Measurements from ENCODE around the gene GMDS. TPM values are rescaled to one million over a fixed set of nuclear protein-coding genes. Genes with fewer than 3 reads are reported as not detected.

The GMDS gene
- total and polyA plus RNA-seq, 2 donors (not counting 3 experiments of a cell fraction or from before 2014, with no cell fraction given): 9.8 to 23.5 TPM

DNA sequence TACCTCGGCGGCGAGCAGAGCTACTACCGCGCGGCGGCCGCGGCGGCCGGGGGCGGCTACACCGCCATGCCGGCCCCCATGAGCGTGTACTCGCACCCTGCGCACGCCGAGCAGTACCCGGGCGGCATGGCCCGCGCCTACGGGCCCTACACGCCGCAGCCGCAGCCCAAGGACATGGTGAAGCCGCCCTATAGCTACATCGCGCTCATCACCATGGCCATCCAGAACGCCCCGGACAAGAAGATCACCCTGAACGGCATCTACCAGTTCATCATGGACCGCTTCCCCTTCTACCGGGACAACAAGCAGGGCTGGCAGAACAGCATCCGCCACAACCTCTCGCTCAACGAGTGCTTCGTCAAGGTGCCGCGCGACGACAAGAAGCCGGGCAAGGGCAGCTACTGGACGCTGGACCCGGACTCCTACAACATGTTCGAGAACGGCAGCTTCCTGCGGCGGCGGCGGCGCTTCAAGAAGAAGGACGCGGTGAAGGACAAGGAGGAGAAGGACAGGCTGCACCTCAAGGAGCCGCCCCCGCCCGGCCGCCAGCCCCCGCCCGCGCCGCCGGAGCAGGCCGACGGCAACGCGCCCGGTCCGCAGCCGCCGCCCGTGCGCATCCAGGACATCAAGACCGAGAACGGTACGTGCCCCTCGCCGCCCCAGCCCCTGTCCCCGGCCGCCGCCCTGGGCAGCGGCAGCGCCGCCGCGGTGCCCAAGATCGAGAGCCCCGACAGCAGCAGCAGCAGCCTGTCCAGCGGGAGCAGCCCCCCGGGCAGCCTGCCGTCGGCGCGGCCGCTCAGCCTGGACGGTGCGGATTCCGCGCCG lies 634.7 kb downstream of the GMDS start:
- Histone ChIP-seq H3K79me2 (ENCODE audit: control insufficient read depth, insufficient read depth, low read length) (peaks cover 46% of the 10 kb centered on the region), H3K36me3 (ENCODE audit: control insufficient read depth in 2 of 2, extremely low read depth in 1 of 2, insufficient read depth in 2 of 2, low read length in 2 of 2) (no peaks in the 10 kb centered on the region), H3K9me1 (replicated peaks; ENCODE audit: control insufficient read depth, extremely low read depth, insufficient read depth, low read length) (no peaks in the 10 kb centered on the region), H2AFZ (ENCODE audit: low read depth, low read length) (peak overlapping the region; percentile 26), H4K20me1 (replicated peaks; ENCODE audit: control insufficient read depth, extremely low read depth, insufficient read depth, low read length) (peaks cover 4% of the 10 kb centered on the region), H3K27me3 (ENCODE audit: control insufficient read depth in 2 of 2, insufficient read depth in 2 of 2, low read length in 2 of 2) (peaks cover 10 to 12% of the 10 kb centered on the region in 2 experiments), H3K4me3 (replicated peaks in 1 of 3; ENCODE audit: insufficient read depth in 1 of 3, low read depth in 1 of 3, low read length in 3 of 3) (peak overlapping the region; percentile 69 to 89 (median 87)), H3K4me1 (ENCODE audit: control insufficient read depth, extremely low read depth, insufficient read depth, low read length) (peaks cover 5% of the 10 kb centered on the region), H3K9me3 (replicated peaks; ENCODE audit: control insufficient read depth, insufficient read depth, low read length) (no peaks in the 10 kb centered on the region), H3K9ac (replicated peaks; ENCODE audit: extremely low read depth, insufficient read depth, low read length) (peak overlapping the region; percentile 79), H3K27ac (ENCODE audit: insufficient read depth, low read depth, low read length) (peak overlapping the region; percentile 70), H3K4me2 (ENCODE audit: insufficient read depth, low read length) (peak overlapping the region; percentile 17)
- CTCF ChIA-PET: interaction anchor here (0.6 to 3.5 kb wide), 18 partner anchors 14 to 1023 kb away, joined by 3 to 49 read pairs (median 4); no protein-coding TSS in a partner anchor
- dilution Hi-C loops (cut with MboI; ENCODE audit: extremely low pct_ligation_motif_present, low sequenced_read_pairs): loop anchor here (25.0 kb wide), 1 partner anchor 502 kb away; no protein-coding TSS in a partner anchor
- DNase-seq (ENCODE audit: low read depth, low spot score): peak; percentile 56
- POLR2A ChIA-PET: interaction anchor here (0.8 to 1.0 kb wide), 2 partner anchors 14 to 420 kb away, joined by 3 to 4 read pairs; no protein-coding TSS in a partner anchor
- TSS peak; percentile 9 for BruUV-seq (replicated peaks)
- FAIRE-seq: peak; percentile 42
- TF ChIP-seq, protein P1, sequence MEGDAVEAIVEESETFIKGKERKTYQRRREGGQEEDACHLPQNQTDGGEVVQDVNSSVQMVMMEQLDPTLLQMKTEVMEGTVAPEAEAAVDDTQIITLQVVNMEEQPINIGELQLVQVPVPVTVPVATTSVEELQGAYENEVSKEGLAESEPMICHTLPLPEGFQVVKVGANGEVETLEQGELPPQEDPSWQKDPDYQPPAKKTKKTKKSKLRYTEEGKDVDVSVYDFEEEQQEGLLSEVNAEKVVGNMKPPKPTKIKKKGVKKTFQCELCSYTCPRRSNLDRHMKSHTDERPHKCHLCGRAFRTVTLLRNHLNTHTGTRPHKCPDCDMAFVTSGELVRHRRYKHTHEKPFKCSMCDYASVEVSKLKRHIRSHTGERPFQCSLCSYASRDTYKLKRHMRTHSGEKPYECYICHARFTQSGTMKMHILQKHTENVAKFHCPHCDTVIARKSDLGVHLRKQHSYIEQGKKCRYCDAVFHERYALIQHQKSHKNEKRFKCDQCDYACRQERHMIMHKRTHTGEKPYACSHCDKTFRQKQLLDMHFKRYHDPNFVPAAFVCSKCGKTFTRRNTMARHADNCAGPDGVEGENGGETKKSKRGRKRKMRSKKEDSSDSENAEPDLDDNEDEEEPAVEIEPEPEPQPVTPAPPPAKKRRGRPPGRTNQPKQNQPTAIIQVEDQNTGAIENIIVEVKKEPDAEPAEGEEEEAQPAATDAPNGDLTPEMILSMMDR (IDR thresholded peaks at IDR 0.05; ENCODE audit: extremely low read depth in 1 of 2, insufficient read depth in 1 of 2, low read depth in 1 of 2, low read length in 2 of 2): no peak
- intact Hi-C loops (cut with micrococcal nuclease): loop anchor here (2.0 to 10.0 kb wide), 5 partner anchors 634 to 1454 kb away; partner anchors contain the start of genes GMDS, RIPK1 and WRNIP1

All from endothelial cell of umbilical vein (primary cell).